Stimulated activated CD8-positive, alpha-beta memory T cell treated with anti-CD3 and anti-CD28 coated beads, Interleukin-12 subunit alpha, Interleukin-12 subunit beta, amount 100 ng/mL, for 4 hours (primary cell): Measurements from ENCODE around the gene FOXL2.

Source experiments
- DNase-seq: peaks from one replicate; pipeline ENCODE4 v3.0.0-alpha.2; 2020; ENCODE audit warnings: low read depth

Gene FOXL2

DNA sequence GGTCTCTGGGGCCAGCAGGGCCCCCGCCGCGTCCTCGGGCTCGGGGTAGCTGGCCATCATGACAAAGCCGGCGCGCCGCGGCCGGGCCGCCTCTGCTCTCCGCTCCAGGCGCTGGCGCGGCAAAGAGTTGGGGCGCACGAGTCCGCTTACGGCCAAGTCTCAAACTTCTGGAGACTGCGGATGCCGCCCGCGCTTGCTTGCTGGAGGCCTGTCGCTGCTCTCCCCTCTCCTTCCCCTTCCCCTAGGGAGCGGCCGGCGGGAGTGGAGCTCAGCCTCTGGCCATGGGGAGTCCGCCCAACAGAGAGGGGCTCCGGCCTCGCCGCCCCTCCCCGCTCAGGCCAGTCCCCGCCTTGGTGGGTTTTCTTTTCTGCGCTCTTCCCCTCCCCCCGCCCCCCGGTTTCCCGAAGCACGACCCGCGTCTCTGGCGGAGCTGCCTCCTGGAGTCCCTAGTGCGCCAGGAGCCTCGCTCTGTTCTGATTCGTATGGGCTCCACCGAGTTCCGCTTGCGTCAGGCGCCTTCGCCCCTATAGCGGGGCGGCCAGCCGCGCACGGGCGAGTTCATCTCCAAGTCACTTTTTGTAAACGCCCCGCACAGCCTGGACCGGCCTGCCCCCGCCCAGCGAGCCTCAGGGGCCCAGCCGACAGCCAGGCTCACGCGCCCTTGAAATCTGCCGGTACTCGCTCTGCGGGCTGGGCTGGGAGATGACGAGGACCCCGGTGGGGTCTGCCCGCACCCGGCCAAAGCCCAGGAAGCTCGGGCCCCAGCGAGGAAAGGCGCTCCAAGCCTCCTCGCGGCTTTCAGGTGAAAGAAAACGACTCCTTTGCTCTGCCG, at the start of gene FOXL2, which contains the start of gene FOXL2NB:
FOXL2 (minus strand) TSS at position 475 of the 832 bp plus-strand sequence; CDS start at position 60, 415 bp downstream.
FOXL2NB (plus strand) TSS at position 555 of the 832 bp plus-strand sequence; CDS start at position 703, 148 bp downstream.
- DNase-seq, result no peak

DNA sequence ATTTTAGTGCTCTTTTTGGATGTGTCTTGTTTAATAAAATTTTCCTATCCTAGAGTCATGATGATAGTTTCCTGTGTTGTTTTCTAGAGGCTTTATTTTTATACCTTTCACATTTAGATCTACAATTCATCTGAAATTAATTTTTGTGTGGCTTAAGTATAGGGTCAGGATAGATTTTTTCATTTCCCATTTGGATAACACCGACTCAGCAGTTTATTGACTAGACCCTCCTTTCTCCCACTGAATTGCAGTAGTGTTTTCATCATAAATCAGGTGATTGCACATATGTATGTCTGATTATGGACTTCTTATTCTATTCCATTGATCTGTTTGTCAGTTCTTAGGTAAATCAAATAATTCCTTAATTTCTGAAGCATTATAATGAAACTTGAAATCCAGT, 48.8 kb upstream of the FOXL2 start:
- DNase-seq, result no peak

DNA sequence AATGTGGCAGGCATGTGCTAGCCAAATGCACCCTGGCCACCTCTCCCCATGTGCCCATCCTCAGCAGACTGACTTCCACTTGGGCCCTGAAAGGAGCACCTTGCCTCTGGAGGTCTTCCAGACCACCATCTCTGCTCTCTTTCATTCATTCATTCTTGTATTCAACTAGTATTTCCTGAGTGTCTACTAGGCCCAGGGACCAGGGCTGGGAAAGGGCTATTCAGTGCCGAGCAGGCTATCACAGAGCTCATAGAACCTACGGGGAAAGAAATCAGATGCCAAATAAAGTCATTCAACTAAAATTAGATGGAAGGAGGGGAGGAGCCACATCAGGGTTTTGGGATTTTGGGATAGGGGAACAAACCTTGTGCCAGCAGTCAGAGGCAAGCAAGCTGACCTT, 40.2 kb upstream of the FOXL2 start:
- no peak for DNase-seq

DNA sequence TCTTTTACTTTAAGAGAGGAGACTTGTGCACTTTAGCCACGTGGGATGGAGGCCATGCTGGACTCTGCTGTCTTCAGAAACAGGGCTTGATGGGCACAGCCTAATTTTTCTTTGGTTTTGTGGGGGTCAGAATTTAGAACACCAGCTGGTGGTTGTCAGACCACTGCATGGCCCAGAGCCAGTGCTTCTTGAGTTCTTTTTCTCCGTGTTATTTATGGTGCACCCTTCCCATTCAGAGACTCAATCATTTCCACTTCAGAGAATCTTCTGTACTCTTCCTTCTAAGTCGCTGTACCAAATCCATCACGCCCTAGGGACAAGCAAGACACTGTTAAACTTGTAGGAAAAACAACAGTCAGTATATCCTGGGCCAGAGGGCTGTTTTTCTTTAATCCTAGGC, 39.0 kb upstream of the FOXL2 start:
- no peak for DNase-seq

DNA sequence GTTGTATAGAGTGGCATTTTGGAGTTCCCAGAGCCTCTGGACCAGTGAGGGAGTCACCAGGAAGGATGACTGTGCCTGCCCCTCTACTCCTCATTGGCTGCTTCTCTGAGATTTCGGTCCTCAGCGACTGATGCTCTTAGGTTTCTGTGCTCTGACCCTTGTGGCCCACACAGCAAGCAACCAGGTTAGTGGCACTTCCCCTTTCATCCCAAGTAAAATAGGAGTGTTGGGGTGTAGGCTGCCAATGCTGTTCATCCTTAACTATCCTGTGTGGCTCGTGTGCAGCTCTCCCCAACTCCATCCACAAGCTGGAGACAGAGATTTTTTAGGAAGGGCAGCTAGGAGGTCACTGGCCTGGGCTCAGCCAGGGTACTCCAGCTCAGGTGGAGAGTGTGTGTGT, 37.9 kb upstream of the FOXL2 start:
- DNase-seq, result no peak

DNA sequence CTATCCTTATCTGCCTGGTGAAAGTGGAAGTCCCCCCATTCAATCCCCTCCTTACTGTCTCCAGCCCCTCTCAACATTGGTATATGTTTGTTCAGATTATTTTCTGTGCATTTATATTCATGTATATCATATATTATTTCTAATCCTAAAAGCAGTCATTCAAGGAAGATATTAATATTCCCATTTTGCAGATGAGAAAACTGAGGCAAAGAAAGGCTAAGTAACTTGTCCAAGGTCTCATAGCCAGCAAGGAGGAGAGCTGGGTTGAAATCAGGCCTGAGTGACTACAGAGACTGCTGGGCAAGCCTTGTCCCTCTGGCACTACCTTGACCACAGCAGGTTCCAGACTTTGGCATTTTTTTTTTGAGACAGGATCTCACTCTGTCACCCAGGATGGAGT, 29.1 kb upstream of the FOXL2 start:
- DNase-seq, result no peak

DNA sequence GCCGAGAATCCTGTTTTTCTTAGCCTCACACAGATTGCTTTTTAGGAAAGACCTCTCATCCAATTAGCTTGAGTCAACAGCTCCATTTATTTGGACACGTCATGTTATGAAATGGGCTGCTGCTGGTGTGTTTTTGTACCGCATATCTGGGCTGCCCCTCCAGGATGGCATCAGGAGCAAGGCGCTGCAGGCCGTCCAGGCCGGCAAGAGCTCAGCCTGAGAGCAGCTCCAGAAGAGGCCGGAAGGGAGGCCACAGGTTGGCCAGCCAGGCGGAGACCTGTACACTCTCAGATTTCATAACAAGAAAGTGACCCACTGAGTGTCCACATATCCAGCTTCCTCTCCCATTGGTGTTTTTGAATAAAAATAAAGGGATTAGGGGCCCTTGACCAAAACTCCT, 28.4 kb upstream of the FOXL2 start:
- DNase-seq, result no peak

DNA sequence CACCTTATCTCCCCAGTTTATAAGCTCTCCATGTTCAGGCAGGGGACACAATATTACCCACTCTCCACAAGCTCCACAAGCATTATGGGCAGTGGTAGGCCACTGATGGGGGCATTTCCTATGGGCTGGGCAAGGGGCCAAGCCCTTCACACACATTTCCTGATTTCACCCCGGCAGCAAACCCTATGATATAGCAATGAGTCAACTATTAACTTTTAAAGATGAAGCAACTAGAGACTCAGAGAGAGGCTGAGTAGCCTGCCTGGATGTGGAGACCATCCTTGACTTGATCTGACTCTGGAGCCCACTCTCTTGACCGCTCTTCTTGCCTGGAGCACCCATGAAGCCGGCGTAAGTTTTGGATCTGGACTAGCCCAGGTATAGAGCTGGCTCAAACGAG, 27.5 kb upstream of the FOXL2 start:
- DNase-seq, result no peak

DNA sequence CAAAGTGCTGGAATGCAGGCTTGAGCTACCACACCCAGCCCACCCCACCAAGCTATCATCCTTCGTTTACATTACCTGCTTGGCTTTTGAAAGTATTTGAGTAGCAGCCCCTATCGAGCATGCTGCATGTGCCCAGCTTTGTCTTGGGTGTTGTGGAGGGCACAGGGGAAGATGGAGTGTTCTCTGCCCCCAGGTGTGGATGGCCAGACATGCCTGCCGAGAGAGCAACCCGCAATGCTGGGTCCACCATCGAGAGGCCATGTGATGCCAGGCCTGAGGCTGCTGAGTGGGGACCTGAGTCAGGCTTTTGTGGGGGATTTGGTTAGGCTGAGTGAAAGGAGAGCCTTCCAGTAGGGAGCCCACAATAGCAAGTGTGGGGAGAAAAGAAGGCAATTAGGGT, 26.0 kb upstream of the FOXL2 start:
- DNase-seq, result no peak

DNA sequence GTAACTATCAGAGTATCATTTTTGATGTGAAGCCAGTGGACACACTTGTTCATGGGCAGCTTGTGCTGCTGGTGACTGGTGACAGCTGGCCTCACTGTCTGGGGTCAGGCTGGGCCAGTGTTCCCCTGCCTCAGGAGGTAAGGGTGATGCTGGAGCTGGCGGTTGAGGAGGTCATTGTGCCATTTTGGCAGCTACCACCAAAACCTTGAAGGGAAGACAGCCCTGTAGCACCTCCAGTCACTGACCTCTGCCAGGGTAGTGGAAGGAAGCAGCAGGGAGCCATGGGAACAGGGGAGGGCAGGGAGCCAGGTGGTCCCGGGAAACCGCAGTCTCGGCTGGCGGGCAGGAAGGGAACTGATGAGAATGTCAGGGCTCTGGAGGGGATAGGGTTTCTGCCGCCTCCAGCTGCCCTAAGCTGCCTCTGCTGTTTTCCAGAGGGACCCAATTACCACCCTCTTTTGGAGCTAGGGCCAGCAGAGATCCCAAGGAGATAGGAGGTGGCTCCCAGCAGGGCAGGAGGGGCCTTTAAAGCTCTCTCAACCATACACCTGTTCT, 24.9 kb upstream of the FOXL2 start:
- no peak for DNase-seq

DNA sequence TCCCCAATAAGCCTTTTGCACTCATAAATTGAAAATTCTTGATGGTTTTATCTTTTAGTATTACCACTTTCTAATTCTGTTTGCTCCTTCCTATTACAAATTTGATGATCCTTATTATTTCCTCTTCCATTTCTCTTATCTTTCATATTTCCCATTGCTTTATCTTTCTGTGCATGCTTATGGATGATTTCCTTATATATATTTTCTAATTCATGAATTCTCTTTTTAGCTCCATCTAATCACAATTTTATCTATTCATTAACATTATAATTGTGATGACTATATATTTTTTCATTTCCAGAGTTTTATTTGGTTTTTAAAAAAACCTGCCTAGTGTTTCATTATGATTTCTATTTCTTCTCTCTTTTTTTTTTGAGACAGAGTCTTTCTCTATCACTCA, 18.0 kb upstream of the FOXL2 start:
- no peak for DNase-seq

DNA sequence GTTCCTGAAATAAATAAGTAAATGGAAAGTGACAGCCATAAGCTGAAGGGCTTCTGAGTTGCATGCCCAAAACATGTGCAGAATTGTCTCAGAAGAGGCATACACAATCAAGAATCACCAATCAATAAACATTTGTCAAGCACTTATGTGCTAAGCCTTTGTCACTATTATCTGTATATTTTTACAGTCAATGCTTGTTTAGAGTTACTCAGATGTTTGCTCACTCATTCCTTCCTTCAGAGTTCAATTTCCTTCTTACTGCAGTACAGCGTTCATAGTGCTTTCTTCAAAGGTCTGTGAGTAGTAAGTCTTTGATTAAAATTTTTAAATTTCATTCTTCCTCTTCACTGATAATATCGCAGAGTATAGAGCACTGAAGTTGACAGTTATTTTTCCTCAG, 17.3 kb upstream of the FOXL2 start:
- no peak for DNase-seq

DNA sequence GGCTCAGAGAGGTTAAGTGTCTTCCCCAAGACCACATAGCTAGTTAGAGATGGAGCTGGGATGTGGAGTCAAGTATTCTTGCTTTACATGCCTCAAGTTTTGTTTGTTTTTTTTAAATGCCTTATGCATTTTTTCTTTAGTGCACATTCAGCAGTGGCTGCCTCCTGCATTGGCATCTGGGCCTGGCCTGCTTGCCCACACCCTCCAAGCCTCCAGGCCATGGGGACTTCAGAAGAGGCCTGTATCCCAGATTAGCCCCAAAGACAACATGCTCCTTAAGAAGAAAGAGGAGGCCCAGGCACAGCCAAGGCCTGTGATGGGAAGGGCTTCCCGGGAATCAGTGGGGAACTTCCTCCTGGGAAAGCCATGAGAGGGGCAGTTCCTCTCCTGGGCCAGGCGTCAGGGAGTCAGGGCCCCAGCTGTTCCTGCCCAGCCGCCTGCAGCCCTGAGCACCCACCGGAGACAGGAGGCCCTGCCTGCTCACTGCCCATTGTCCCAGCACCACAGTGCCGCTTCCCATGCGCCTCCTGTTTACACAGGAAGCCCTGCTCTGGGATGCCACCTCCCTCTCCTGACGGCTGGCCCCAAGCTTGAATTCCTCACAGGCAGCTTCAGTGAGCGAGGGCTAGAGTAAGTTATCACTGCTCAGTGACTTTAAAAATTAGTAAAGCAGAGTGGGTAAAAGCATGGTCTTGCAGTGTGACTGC, 16.1 kb upstream of the FOXL2 start:
- no peak for DNase-seq

DNA sequence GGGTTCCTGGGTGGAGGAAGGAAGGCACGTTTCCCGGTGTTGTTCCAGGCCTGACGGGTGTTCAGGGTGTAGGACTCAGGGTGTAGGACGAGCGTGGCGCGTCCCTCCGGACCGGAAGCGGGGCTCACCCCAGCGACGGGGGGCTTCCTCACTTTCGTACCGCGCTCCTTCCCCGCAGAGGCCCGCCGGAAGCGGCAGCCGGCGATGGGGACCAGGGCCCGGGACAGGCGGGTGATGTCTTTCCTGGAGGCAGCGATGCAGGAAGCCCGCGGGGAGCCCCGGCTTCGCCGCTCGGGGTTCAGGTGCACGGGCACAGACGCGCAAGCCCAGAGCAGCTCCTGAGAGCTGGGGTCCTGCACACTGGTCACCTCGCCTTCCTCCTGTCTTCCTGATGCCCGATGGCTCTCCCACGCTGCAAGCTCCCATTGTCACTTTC, 13.5 kb upstream of the FOXL2 start:
- no peak for DNase-seq

DNA sequence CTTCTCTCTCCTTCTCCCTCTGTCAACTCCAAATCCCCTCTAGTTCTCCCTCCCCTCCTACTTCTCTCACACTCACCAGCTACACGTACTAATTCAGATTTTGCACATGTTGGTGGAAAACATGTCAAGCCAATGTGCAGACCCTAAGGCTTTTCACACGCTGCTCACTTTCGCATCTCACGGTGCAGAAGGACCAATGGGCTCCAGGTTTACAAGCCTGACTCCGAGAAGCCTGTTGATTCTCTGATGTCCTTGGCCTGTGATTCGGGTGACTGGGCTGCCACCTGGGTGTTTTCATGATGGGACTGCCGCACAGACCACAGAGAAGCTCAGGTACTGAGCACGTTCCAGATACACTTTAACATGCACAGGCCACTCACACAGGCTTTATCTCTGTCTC, 3.8 kb upstream of the FOXL2 start:
- no peak for DNase-seq

DNA sequence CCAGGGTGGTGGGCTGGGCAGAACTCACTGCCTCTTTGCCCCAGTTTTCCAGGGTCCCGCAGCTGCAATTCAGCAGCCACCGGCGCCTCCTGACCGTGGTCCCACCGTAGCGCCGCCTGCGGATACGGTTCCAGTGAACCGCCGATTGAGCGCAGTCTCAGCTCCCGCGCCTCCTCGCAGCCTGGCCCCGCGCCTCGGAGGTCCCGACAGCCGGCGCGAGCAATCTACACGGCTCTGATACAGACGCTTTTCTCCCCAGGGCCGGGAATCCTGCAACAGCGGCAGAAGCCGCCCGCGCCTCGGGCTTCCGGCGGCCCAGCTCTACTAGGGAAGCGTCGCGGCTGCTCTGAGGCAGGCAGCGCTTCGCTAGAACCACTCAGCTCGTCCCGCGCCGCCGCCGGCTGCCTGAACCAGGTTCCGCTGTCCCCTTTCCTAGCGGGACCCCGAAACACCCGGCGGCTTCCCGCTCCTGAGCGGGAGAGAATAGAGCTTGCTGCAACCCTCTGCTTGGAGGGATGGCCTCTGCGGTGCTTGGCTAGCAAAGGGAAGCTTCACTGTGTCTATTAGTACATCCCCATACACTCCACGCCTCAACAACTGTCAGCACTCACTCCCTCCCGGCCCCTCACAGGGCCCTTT, 3.2 kb upstream of the FOXL2 start:
- no peak for DNase-seq

DNA sequence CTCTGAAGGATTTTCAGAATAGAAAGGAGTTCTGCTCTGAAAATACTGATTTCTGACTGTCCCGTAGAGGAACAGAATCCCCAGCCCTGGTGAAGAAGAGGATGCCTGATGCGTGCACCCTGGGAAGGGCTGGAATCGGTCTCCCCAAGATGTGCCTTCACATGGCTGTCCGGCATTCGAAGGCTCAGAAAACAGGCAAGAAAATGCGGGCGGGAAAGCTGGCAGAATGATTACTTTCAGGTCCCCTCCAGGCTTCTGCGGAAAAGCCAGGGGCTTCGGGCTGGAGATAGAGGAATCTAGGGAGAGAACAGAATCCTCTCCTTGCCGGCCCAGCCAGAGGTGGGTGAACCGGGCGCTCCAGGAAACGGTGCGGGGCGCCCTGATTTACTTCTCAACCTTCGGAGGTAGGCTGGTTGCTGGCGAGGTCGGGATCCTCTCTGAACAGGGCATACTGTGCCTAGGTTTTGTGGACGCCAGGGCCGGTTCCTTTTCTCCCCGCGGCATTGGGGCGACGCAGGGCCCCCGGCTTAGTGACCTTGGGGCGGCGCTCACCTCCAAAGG, 2.6 kb upstream of the FOXL2 start:
- no peak for DNase-seq

DNA sequence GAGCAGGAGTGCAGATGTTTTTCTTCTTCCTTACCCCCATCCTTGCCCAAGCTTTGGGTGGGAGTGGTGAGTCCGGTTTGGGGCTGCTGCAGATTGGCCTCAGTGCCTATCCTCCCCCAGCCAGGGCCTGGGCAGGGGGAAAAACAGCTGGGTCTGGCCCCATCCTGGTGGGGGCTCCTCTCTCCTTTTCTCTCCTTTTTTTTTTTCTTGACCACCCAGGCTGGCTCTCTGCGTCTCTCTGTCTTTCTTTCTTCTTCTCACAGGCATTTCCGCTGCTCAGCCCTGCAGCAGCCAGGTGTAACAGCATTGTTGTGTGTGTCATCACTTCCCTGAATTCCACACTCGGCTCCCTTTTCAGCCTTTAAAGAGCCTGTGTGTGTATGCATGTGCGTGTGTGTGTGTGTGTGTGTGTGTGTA, 2.1 kb upstream of the FOXL2 start:
- DNase-seq, result no peak

DNA sequence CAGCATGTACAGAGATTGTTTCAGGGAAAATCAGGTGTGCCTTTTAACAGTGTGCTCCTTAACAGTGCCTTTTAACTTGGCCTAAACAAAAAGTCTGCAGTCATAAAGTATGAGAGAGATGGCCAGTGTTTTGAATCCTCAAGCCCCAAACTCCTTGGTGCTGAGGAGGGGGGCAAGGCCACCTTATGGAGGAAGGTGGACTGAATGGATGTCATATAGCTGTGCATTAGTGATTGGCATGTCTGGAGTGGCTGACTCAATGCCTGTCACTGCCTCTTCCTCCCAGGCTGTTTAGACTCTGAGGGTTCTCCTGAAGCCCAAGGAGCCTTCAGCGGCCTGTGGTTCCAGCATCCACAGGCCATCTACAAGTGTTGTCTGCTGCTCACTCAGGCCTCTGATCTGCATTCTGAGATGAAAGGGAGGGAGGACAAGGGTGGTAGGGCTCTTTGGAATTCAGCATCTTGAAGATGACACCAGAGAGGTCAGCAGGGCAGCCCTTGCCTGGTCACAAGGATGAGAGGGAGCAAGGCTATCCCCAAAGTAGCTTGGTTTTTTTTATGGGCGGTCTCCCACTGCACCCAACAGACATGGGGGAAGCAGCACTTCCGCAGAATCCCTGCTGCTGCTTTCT, 1.5 kb upstream of the FOXL2 start:
- DNase-seq, result no peak

DNA sequence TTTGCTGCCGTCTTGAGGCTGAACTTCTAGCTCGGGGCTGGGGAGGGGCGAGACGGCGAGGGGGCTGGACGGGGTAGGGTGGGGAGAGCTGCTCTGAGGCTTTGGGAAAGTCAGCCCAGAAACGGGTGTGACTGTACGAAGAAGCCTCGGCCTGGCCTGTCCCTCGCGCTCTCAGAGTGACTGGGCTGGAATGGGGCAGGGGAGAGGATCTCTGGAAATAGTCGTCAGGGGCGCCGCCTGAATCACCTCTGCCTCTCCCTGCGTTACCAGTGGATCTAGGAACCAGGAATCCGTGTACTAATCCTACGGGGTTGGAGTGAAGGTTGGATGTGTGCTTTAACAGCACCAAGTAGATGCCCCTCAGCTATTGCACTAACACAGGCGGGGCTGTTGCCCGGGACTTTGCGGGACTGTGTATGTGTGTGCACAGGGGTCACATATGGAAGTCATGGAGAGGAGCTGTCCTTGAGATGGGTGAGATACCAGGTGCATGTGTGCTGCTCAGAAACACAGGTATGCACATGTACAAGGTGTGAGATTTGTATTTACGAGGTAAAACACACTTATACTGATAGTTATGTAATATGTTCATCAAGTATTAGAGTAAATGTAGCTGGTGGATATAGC, 671 bp upstream of the FOXL2 start:
- no peak for DNase-seq
